ENCODE data around the gene ZHX3. TPM values are rescaled to one million over a fixed set of nuclear protein-coding genes. Genes with fewer than 3 reads are reported as not detected.

ZHX3 gene
- total and polyA plus RNA-seq, 4 donors = 3.2 to 30.0 (median 8.0) TPM

DNA sequence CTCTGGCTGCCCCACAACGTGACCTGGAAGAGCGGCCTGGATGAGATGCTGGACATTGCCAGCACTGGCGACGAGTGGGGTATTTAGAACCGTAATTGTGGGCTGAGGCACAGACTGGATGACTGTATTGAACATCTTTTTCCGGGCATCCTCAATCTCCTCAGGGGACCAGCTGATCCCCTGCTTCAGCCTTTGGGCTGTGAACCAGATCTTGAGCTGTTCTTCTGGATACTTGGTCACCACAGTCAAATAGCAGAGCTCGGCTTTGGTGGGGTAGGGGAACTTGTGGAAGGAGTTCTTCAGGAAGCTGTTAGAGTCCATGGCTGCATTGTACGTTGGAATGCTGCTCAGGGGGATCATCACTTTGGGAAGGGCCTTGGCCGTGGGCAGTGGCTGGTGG is 113.9 kb downstream of the ZHX3 start:
- TF ChIP-seq, protein P1, sequence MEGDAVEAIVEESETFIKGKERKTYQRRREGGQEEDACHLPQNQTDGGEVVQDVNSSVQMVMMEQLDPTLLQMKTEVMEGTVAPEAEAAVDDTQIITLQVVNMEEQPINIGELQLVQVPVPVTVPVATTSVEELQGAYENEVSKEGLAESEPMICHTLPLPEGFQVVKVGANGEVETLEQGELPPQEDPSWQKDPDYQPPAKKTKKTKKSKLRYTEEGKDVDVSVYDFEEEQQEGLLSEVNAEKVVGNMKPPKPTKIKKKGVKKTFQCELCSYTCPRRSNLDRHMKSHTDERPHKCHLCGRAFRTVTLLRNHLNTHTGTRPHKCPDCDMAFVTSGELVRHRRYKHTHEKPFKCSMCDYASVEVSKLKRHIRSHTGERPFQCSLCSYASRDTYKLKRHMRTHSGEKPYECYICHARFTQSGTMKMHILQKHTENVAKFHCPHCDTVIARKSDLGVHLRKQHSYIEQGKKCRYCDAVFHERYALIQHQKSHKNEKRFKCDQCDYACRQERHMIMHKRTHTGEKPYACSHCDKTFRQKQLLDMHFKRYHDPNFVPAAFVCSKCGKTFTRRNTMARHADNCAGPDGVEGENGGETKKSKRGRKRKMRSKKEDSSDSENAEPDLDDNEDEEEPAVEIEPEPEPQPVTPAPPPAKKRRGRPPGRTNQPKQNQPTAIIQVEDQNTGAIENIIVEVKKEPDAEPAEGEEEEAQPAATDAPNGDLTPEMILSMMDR (IDR thresholded peaks at IDR 0.05; ENCODE audit: low read depth, low read length, missing input control) = no peak
- no peak for TF ChIP-seq YY1 (IDR thresholded peaks at IDR 0.05)
- TF ChIP-seq, protein P2, sequence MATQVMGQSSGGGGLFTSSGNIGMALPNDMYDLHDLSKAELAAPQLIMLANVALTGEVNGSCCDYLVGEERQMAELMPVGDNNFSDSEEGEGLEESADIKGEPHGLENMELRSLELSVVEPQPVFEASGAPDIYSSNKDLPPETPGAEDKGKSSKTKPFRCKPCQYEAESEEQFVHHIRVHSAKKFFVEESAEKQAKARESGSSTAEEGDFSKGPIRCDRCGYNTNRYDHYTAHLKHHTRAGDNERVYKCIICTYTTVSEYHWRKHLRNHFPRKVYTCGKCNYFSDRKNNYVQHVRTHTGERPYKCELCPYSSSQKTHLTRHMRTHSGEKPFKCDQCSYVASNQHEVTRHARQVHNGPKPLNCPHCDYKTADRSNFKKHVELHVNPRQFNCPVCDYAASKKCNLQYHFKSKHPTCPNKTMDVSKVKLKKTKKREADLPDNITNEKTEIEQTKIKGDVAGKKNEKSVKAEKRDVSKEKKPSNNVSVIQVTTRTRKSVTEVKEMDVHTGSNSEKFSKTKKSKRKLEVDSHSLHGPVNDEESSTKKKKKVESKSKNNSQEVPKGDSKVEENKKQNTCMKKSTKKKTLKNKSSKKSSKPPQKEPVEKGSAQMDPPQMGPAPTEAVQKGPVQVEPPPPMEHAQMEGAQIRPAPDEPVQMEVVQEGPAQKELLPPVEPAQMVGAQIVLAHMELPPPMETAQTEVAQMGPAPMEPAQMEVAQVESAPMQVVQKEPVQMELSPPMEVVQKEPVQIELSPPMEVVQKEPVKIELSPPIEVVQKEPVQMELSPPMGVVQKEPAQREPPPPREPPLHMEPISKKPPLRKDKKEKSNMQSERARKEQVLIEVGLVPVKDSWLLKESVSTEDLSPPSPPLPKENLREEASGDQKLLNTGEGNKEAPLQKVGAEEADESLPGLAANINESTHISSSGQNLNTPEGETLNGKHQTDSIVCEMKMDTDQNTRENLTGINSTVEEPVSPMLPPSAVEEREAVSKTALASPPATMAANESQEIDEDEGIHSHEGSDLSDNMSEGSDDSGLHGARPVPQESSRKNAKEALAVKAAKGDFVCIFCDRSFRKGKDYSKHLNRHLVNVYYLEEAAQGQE (IDR thresholded peaks at IDR 0.05) = no peak
- H3K36me3 ChIP-seq (ENCODE audit: control insufficient read depth in 4 of 4, insufficient read depth in 3 of 4, low read depth in 1 of 4, low read length in 3 of 4) = peaks cover 12 to 31% (median 20%) of the 10 kb centered on the region in 4 donors
- no peak overlapping the region for H3K4me3 ChIP-seq (ENCODE audit: low read depth in 1 of 3, low read length in 3 of 3)
- H3K27ac ChIP-seq (ENCODE audit: low read depth in 1 of 2, low read length in 2 of 2) = no peak overlapping the region
- no peak overlapping the region for H3K9ac ChIP-seq (ENCODE audit: low read depth in 1 of 2, low read length in 2 of 2)
- DNase-seq (ENCODE audit: low spot score) = no peak
- H3K4me1 ChIP-seq (ENCODE audit: control insufficient read depth in 4 of 4, insufficient read depth in 4 of 4, low read length in 3 of 4) = no peaks in the 10 kb centered on the region
- no peaks in the 10 kb centered on the region for H3K27me3 ChIP-seq (ENCODE audit: control insufficient read depth in 4 of 4, insufficient read depth in 4 of 4, low read length in 3 of 4)
- peaks cover 0 to 9% (median under 1%) of the 10 kb centered on the region in 4 donors for H3K9me3 ChIP-seq (ENCODE audit: control insufficient read depth in 4 of 4, low read length in 3 of 4)
- 98% methylated on average over 9 of the region's 9 CpGs for WGBS

DNA sequence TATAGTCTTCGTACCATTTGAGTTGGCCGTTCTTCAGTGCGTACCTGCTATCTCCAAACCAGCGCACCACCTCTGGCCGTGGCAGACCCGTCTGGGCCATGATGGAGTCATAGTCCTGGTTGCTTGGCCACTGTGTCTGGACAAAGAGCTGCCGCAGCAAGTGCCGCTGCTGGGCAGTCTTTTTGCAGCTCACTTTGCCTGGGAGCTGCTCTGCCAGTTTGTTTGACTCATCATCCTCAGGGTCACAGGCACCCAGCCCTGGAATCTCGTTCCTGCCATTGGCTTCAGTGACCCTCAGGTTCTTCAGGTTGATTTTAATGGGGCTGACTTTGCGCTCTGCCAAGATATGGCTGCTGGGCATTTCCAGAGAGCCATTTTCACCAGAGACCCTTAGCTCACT is 115.1 kb downstream of the ZHX3 start:
- Histone ChIP-seq H3K27me3 (ENCODE audit: control insufficient read depth in 4 of 4, insufficient read depth in 4 of 4, low read length in 3 of 4) (no peaks in the 10 kb centered on the region), H3K36me3 (ENCODE audit: control insufficient read depth in 4 of 4, insufficient read depth in 3 of 4, low read depth in 1 of 4, low read length in 3 of 4) (peaks cover 12 to 31% (median 20%) of the 10 kb centered on the region in 4 donors), H3K9ac (ENCODE audit: low read depth in 1 of 2, low read length in 2 of 2) (no peak overlapping the region), H3K4me1 (ENCODE audit: control insufficient read depth in 4 of 4, insufficient read depth in 4 of 4, low read length in 3 of 4) (no peaks in the 10 kb centered on the region), H3K4me3 (ENCODE audit: low read depth in 1 of 3, low read length in 3 of 3) (no peak overlapping the region), H3K27ac (ENCODE audit: low read depth in 1 of 2, low read length in 2 of 2) (no peak overlapping the region), H3K9me3 (ENCODE audit: control insufficient read depth in 4 of 4, low read length in 3 of 4) (peaks cover 0 to 9% (median under 1%) of the 10 kb centered on the region in 4 donors)
- no peak for TF ChIP-seq RXRA (IDR thresholded peaks at IDR 0.05)
- TF ChIP-seq HNF4G (IDR thresholded peaks at IDR 0.05) = no peak
- TF ChIP-seq, protein P3, sequence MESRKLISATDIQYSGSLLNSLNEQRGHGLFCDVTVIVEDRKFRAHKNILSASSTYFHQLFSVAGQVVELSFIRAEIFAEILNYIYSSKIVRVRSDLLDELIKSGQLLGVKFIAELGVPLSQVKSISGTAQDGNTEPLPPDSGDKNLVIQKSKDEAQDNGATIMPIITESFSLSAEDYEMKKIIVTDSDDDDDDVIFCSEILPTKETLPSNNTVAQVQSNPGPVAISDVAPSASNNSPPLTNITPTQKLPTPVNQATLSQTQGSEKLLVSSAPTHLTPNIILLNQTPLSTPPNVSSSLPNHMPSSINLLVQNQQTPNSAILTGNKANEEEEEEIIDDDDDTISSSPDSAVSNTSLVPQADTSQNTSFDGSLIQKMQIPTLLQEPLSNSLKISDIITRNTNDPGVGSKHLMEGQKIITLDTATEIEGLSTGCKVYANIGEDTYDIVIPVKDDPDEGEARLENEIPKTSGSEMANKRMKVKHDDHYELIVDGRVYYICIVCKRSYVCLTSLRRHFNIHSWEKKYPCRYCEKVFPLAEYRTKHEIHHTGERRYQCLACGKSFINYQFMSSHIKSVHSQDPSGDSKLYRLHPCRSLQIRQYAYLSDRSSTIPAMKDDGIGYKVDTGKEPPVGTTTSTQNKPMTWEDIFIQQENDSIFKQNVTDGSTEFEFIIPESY (IDR thresholded peaks at IDR 0.05) = no peak
- no peak for TF ChIP-seq YY1 (IDR thresholded peaks at IDR 0.05)
- no peak for TF ChIP-seq SP1 (IDR thresholded peaks at IDR 0.05)
- TF ChIP-seq, protein P4, sequence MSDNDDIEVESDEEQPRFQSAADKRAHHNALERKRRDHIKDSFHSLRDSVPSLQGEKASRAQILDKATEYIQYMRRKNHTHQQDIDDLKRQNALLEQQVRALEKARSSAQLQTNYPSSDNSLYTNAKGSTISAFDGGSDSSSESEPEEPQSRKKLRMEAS (IDR thresholded peaks at IDR 0.05) = no peak
- no peak for TF ChIP-seq JUND (IDR thresholded peaks at IDR 0.05)
- no peak for TF ChIP-seq FOXA1 (IDR thresholded peaks at IDR 0.05)
- TF ChIP-seq, protein P5, sequence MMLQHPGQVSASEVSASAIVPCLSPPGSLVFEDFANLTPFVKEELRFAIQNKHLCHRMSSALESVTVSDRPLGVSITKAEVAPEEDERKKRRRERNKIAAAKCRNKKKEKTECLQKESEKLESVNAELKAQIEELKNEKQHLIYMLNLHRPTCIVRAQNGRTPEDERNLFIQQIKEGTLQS (IDR thresholded peaks at IDR 0.05) = no peak
- TF ChIP-seq NR2F2 (IDR thresholded peaks at IDR 0.05) = no peak
- TF ChIP-seq, protein P2 (IDR thresholded peaks at IDR 0.05) = no peak
- TF ChIP-seq GABPA (IDR thresholded peaks at IDR 0.05 in 1 of 2, conservative IDR thresholded peaks at IDR 0.05 in 1 of 2) = no peak
- 97% methylated on average over 10 of the region's 10 CpGs for WGBS
- DNase-seq (ENCODE audit: low spot score) = no peak

Data from liver (tissue), 9 donors.